Loucy (cell line): ENCODE data around the gene TRMT44.

ENCODE experiments used
- EZH2phosphoT487 ChIP-seq: fragments of 200-600 bp; IDR thresholded peaks from 2 replicates; pipeline ENCODE4 v1.6.1; 2018; ENCODE audit warnings: antibody characterized with exemption, mild to moderate bottlenecking, moderate library complexity, borderline replicate concordance
- TF ChIP-seq, protein P1 (sequence below): fragments of 200-600 bp; sonication (generic); conservative IDR thresholded peaks from 2 replicates; pipeline ENCODE4 v1.5.1; 2014; ENCODE audit warnings: mild to moderate bottlenecking, antibody characterized with exemption, low read length

DNA sequence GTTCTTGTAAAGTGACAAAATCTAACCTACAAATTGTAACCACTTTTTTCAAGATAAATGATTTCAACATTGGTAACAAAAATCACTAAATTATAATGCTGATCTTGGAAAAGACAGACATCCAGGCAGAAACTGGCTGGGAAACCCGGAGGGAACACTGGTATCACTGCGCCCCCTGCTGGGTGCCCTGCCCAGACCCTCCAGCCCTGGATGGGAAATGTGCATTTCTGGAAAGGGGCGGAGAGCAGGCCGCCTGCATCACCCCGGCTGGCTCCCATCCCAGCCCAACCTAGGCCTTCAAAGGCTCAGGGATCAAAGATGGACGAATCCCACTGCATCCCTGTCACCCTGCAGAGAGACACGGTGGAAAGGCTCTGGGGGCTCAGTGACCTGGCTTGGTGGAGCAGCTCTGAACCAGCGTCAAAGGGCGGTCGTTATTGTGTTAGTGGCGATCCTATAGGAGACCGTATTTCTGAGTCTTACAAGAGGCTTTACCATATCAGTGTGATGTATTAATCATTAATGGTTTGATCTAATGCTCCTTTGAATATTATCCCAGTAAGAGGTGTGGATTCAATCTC, 37.3 kb upstream of the TRMT44 start:
- TF ChIP-seq, protein P1, sequence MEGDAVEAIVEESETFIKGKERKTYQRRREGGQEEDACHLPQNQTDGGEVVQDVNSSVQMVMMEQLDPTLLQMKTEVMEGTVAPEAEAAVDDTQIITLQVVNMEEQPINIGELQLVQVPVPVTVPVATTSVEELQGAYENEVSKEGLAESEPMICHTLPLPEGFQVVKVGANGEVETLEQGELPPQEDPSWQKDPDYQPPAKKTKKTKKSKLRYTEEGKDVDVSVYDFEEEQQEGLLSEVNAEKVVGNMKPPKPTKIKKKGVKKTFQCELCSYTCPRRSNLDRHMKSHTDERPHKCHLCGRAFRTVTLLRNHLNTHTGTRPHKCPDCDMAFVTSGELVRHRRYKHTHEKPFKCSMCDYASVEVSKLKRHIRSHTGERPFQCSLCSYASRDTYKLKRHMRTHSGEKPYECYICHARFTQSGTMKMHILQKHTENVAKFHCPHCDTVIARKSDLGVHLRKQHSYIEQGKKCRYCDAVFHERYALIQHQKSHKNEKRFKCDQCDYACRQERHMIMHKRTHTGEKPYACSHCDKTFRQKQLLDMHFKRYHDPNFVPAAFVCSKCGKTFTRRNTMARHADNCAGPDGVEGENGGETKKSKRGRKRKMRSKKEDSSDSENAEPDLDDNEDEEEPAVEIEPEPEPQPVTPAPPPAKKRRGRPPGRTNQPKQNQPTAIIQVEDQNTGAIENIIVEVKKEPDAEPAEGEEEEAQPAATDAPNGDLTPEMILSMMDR: peak; percentile 98
- no peak for TF ChIP-seq EZH2phosphoT487
